ENCODE measurements around the gene MBP.

MBP gene

GRCh38 chr18:77047803-77048419 lies 84.7 kb downstream of the MBP start:
- DNase-seq (ENCODE audit: low spot score): no peak

GRCh38 chr18:77046994-77047393 lies 85.6 kb downstream of the MBP start:
- no peak for DNase-seq (ENCODE audit: low spot score)

DNA sequence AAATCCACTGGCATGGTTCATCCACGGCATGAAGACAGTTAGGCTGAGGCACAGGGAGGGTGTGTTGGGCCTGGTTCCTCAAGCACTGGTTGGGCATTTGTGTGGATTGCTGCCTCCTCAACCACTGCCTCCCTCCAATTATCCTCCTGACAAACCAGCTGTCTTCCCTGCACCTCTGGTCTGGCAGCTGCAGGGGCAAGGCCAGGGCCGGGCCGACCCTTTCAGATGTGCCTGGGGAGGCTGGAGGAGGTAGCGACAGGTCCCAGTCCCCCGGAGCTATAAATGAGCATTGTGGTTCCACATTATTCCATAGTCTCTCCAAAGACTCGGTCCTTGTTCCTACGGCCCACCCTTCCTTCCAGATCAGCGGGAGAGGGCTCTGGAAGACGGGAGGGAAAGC lies 86.2 kb downstream of the MBP start:
- no peak for DNase-seq (ENCODE audit: low spot score)

DNA sequence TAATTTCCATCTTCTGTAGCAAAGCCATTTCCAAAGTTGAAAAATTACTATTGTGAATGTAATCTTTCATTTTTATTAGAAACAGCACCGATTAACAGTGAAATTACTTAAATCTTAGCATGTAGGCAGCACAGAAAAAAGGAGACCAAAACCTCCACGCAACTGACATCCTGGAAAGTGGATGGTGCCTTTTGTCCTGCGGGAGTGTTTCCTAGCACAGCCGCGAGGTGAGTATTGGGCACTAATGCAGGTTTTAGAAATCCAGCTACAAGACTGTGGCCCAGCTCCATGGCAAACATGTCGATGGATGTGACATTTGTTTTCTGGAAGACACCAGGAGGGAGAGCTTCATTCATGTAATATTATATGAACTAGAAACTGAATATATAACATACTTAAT lies 86.9 kb downstream of the MBP start:
- DNase-seq (ENCODE audit: low spot score): no peak

DNA sequence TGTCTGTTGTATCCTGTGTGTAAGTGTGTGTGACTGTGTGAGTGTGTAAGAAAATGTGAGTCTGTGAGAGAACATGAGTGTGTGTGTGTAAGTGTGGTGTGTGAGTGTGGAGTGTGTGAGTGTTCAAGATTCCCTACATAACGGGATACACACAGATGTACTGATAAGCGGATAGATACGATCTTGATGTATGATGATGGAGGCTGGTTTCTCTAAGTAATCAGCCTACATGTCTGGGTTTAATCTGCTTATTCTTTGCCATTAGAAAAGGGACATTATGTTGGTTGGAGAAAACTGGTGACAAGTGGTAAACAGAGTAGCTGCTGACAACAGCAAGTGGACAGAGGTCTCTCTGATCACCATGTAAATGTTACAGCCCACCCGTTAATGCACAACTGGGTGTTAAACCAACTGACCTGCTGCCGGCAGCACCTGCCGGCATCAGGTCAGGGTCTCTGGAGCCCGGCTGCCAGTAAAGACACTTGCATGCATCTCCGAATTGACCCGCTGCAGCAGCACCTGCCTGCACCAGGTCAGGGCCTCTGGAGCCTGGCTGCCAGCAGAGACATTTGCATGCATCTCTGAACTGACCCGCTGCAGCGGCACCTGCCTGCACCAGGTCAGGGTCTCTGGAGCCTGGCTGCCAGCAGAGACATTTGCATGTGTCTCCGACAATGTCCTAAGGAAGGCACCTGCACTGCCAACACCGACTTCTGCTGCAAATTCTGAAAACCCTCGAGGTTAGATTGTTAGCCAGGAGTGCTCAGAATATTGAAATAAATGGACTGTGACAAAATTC lies 87.5 kb downstream of the MBP start:
- DNase-seq (ENCODE audit: low spot score): no peak

- no peak for DNase-seq (ENCODE audit: low spot score)
These were observed 88.9 kb downstream of the MBP start for GRCh38 chr18:77043541-77044280.

DNA sequence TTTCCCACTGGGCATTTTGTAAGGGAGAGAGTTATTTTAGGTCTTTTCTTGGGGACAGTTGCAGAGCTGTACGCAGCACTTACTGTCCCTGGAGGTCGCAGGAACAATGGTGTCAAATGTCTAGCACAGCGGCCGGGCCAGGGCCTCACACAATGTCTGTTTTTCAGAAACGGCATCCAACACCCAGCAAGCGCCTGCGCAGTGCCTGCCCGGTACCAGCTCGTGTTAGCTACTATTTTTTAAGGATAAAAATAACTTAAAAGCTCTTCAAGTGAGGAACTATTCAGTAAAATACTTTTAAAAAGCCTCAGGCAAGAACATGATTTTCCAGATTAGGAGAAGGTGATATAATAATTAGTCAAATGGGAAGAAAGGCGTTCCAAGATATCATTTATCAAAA lies 90.0 kb downstream of the MBP start:
- no peak for DNase-seq (ENCODE audit: low spot score)

- no peak for DNase-seq (ENCODE audit: low spot score)
These were observed 93.1 kb downstream of the MBP start for GRCh38 chr18:77039196-77040130.

GRCh38 chr18:77038182-77038858 lies 94.3 kb downstream of the MBP start:
- no peak for DNase-seq (ENCODE audit: low spot score)

GRCh38 chr18:77037567-77037966 lies 95.0 kb downstream of the MBP start:
- no peak for DNase-seq (ENCODE audit: low spot score)

- no peak for DNase-seq (ENCODE audit: low spot score)
These were observed 97.0 kb downstream of the MBP start for GRCh38 chr18:77035380-77036187.

GRCh38 chr18:77033575-77033974 lies 99.0 kb downstream of the MBP start:
- DNase-seq (ENCODE audit: low spot score): no peak

- no peak for DNase-seq (ENCODE audit: low spot score)
These were observed 100.3 kb downstream of the MBP start for GRCh38 chr18:77032181-77032701.

- DNase-seq (ENCODE audit: low spot score): no peak
These were observed 100.9 kb downstream of the MBP start for GRCh38 chr18:77031662-77032061.

GRCh38 chr18:77030201-77030600 lies 102.4 kb downstream of the MBP start:
- no peak for DNase-seq (ENCODE audit: low spot score)

DNA sequence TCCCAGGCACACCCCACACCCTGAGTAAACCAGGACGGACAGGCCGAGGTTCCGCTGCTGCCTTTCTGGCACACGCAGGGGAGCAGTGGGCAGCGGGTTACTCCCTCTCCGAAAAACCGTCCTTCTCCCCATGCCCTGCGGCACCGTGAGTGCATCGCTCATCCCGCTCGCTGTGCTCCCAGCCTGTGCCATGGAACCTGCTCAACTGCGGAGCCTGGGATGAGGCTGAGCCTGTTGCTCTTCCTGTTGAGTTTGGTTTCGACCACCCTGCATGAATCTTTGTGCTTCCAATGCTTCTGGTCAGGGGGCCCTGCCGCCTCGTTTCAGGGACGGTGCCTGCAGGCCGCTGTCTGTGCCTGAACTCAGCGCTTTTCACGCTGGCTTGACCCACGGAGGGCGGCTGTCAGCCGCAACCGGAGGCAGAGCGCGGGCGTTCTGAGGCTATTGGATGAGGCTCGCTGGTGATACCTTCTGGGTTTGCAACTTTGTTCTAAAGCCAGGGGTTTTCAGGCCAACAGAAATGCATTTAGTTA lies 106.7 kb downstream of the MBP start:
- no peak for DNase-seq (ENCODE audit: low spot score)

DNA sequence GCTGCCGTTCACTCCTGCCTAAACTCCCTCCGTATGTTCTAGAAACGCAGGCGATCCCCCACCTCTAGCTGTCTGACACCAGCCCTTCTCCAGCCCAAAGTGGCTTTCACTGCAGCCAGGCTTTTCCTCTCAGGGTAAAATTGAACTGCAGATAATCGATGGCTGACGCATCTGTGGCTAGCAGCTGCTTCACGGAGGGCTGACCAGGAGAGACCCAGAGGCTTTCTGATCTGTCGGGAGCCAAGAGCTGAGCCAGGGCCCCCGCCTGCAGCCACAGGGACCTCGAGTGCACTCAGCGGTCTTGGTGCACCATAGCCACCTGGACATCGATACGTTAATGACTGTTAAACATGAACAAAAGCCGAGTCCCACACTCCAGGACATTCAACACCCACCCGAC lies 107.5 kb downstream of the MBP start:
- DNase-seq (ENCODE audit: low spot score): no peak

- DNase-seq (ENCODE audit: low spot score): no peak
These were observed 108.1 kb downstream of the MBP start for GRCh38 chr18:77024476-77024875.

GRCh38 chr18:77023102-77023782 lies 109.3 kb downstream of the MBP start:
- DNase-seq (ENCODE audit: low spot score): no peak
